ENCODE data around the gene CRADD.
"Not testable (repeated sequence)": the region's sequence is repeated elsewhere in the genome, so short reads cannot be mapped to it uniquely, and the experiment has no call there.

Gene CRADD

GRCh38 chr12:93882763-93883162, 205.6 kb downstream of the CRADD start:
- no peak for DNase-seq

GRCh38 chr12:93883436-93884154, 206.4 kb downstream of the CRADD start:
- no peak for DNase-seq

- DNase-seq = no peak
These were observed 207.8 kb downstream of the CRADD start for GRCh38 chr12:93884794-93885460.

- DNase-seq = not testable (repeated sequence)
These were observed 208.9 kb downstream of the CRADD start for GRCh38 chr12:93885973-93886532.

DNA sequence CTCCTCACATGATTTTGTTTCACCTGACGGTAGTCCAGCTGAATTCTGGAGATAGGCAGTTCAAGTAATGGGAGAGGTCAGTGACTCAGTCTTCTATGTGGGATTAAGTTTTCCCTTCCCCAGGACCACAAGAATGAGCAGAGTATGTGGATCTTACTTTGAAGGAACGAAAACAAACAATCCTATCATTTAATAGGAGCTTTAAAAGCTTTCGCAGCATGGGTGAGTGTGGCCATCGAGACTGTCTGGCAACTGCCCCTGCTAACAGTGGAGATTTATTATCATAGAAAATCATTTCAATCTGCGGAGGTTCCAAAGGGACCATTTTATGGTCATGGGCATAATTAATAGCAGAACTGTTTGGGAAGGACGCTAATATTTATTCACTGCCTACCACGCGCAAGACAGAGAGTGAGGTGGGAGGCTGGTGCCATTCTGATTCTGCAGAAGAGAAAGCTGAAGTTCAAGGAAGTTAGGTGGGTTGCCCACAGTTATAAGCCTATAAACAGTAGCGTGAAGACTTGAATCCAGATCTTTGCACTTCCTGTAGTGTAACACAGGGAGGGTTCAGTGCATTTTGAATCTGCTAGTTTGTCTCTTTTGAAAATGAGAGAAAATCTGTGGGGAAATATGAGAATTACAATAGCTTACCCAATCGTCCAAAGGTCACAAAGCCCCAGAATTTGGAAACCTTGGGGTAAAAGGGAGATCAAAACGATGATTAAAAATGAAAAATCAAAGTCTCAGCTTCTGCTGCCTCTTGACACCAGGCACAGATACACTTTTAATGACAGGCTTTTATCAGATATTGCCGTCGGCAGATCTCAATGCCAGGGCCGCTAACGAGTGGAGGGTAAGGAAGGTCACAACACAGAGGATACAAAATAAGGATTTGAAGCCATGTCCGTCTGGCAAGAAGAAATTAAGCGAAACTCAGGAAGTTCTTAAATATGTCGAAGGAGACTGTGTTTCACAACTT, 209.6 kb downstream of the CRADD start:
- DNase-seq = no peak

- DNase-seq = no peak
These were observed 211.8 kb downstream of the CRADD start for GRCh38 chr12:93888964-93889363.

- DNase-seq = no peak
These were observed 212.5 kb downstream of the CRADD start for GRCh38 chr12:93889516-93890212.

DNA sequence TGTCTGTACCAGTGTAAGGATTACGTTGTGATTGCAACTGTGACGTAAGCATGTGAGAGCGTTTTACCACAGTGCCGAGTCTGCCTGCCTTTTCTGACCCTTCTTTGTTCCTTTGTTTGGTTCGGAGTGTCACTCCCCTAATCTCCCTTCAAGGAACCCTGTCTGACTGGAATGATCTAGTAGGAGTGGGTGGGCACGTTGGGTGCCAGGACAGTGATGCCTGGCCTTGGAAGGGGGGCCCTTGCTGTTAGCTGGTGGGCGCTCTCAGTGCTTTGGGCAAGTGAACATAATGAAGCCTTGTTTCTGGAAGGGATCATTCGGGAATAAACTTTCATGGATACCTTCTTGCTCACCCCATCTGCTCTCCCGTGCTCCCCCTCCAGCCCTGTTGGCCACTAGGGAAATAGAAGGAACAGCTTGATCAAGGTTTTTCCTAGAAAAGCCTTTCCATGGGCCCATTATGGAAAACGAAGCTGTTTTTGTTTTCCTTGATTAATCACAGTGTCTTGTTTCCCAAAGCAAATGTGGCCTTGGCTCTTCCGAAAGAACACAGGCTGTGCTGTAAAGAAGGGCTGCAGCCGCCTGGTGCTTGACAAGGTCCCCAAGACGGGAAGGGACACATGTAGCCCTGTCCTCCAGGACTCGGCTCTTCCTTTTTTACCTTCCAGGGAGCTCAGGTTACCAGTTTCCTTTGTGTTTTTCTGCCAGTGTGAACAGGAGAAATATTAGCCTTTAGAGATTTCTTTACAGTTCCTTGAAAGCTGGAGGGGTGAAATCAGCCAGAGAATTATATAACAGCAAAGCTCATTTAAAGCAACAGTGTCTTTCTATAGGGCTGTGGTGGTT, 215.5 kb downstream of the CRADD start:
- DNase-seq = no peak

- DNase-seq = no peak
These were observed 217.4 kb downstream of the CRADD start for GRCh38 chr12:93894391-93895088.

GRCh38 chr12:93895089-93895445, 217.9 kb downstream of the CRADD start:
- DNase-seq = no peak

- DNase-seq = no peak
These were observed 219.3 kb downstream of the CRADD start for GRCh38 chr12:93896427-93896826.

- no peak for DNase-seq
These were observed 219.8 kb downstream of the CRADD start for GRCh38 chr12:93896952-93897351.

- no peak for DNase-seq
These were observed 224.6 kb downstream of the CRADD start for GRCh38 chr12:93901739-93902138.

DNA sequence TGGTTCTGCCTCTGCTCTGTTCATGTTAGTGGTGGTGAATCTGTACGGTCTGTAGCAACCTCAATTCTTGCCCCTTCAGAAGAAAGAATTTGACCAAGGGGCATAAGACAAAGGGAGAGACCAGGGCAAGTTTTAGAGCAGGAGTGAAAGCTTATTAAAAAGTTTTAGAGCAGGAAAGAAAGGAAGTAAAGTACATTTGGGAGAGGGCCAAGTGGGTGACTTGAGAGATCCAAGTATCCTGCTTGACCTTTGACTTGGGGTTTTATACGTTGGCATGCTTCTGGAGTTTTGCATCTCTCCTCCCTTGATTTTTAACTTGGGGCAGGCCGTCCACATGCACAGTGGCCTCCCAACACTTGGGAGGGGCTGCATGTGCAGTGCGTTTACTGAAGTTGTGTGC, 225.0 kb downstream of the CRADD start:
- no peak for DNase-seq

DNA sequence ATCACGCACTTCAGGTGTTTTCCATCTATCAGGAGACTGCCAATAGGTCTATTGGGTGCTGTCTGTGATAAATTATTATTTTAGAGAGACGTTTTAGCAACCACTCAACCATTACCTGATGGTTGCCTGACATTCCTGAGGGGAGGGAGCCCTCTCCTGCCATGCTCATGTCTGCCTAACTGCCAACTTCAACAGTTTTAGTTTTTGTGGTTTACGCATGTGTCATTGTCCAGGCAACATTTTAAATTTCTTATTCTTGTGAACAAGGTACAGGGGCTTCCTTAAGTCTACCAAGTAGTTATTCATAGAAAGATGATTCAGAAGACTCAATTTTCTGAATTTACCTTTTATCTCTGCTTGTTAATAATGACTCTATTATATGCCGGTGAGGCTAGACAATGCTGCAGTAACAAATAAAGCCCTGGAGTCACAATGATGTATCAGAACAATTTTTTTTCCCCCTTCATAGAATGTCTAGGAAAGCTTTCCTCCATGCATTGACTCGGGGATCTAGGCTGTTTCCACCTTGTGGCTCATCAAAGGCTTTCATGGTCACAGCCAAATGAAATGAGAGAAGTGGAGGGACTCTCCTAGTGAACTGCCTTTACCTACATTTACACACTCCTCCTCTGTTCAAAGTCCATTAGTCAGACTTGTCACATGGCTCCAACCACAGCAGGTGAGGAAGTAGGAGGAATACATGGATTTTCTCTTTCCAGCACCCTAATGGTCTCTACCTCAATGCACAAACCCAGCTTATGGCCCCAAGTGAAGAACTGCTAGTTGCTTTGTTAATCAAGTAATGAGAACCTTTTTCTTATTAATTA, 225.8 kb downstream of the CRADD start:
- DNase-seq = no peak

DNA sequence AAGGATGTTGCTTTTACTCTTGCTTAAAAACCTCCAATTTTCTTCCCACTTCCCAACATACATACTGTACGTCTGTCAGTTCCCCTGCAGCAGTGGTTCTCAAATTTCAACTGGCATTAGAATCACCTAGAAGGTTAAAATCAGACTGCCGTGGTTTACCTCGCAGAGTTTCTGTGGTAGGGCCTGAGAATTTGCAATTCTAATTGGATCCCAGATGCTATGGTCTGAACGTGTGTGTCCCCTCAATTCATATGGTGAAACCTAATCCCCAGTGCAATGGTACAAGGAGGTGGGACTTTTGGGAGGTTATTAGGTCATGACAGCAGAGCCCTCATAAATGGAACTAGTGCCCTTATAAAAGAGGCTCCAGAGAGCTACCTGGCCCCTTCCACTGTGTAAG, 226.9 kb downstream of the CRADD start:
- DNase-seq = no peak

DNA sequence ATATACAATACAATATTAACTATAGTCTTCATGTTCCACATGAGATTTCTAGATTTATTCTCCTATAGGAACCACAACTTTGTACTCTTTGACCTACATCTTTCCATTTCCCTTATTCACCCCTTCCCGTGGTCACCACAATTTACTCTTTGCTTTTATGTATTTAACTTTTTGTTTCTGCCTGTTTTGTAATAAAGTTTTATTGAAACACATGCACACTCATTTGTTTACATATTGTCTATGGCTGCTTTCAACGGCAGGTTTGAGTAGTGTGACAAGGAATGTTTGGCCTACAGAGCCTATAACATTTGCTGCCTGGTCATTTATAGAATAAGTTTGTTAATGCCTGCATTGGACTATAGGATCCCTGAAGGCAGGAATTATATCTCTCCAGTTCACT, 231.1 kb downstream of the CRADD start:
- no peak for DNase-seq

DNA sequence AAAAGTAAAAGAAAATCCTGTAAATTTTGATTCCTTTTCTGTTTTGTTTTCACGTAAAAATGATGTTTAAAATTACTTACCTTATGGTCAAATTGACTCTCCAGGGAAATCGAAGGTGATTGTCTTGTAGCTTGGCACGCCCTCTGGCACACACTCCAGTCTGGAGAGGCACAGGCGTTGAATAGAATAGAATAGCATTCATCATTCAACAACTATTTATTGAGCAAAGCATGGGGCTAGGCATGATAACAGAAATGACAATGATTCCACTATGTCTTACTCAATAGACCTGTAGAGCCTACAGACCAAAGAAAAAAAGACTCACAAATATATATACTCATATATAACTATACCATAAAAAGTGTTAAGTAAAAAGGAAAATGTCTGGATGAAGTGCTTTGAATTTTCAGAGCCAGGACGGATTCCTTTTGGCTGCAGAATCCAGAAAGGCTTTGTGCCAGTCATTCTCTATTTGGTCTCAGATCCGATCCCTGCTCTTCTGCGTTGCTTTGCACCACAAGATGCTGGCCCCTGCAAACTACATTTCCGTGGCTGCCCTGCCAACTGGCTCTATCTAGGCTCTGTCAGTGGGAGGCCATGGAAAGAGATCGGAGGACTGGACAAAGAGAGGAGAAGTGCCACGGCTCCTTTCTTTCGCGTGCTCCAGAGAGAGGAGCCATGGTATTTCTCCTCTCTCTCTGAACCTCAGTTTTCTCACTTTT, 231.8 kb downstream of the CRADD start:
- no peak for DNase-seq

GRCh38 chr12:93911396-93911795, 234.2 kb downstream of the CRADD start:
- DNase-seq = no peak

Measured in NCI-H524 (cell line).